Measurements from ENCODE around the gene THG1L.

GRCh38 chr5:157779221-157779620, 48.0 kb downstream of the THG1L start:
- TF ChIP-seq TAF1 (IDR thresholded peaks at IDR 0.05; ENCODE audit: low read depth) (no peak), NFIC (IDR thresholded peaks at IDR 0.05) (no peak), EGR1 (IDR thresholded peaks at IDR 0.05) (no peak), FOXM1 (IDR thresholded peaks at IDR 0.05; ENCODE audit: borderline replicate concordance, low read depth) (no peak), EP300 (IDR thresholded peaks at IDR 0.05; ENCODE audit: borderline replicate concordance) (no peak), RAD21 (IDR thresholded peaks at IDR 0.05; ENCODE audit: low read depth) (no peak), ZBTB7A (IDR thresholded peaks at IDR 0.05; ENCODE audit: low read depth) (no peak), MAX (IDR thresholded peaks at IDR 0.05) (no peak), REST (IDR thresholded peaks at IDR 0.05; ENCODE audit: low read depth) (no peak)

Measured in Ishikawa (cell line).